HS-27A (cell line): ENCODE results near the gene SUPT6H.

Experiments used
- DNase-seq: peaks from one replicate; pipeline ENCODE4 v3.0.0-alpha.2; 2012; ENCODE audit warnings: low read depth, missing footprints

Gene SUPT6H

GRCh38 chr17:28702026-28702751, 40.2 kb downstream of the SUPT6H start:
- no peak for DNase-seq

GRCh38 chr17:28702752-28703150, 40.7 kb downstream of the SUPT6H start:
- no peak for DNase-seq

GRCh38 chr17:28703552-28704218, 41.7 kb downstream of the SUPT6H start:
- no peak for DNase-seq

- no peak for DNase-seq
Measured at GRCh38 chr17:28704219-28704858, 42.3 kb downstream of the SUPT6H start.

GRCh38 chr17:28705074-28705659, 43.2 kb downstream of the SUPT6H start:
- no peak for DNase-seq

GRCh38 chr17:28705728-28706334, 43.8 kb downstream of the SUPT6H start:
- no peak for DNase-seq

- no peak for DNase-seq
Measured at GRCh38 chr17:28706471-28707338, 44.7 kb downstream of the SUPT6H start.

- DNase-seq = no peak
Measured at GRCh38 chr17:28707339-28707720, 45.3 kb downstream of the SUPT6H start.

- no peak for DNase-seq
Measured at GRCh38 chr17:28710861-28711722, 49.1 kb downstream of the SUPT6H start.

GRCh38 chr17:28711723-28712031, 49.7 kb downstream of the SUPT6H start, which contains the start of gene PROCA1:
Gene PROCA1 (minus strand): TSS chr17:28711888. CDS start chr17:28711660, 228 bp downstream.
- DNase-seq = no peak

GRCh38 chr17:28712032-28712704, 50.2 kb downstream of the SUPT6H start:
- no peak for DNase-seq

- DNase-seq = no peak
Measured at GRCh38 chr17:28712705-28713415, 50.9 kb downstream of the SUPT6H start.

- DNase-seq = no peak
Measured at GRCh38 chr17:28714281-28714680, 52.3 kb downstream of the SUPT6H start.

- DNase-seq = no peak
Measured at GRCh38 chr17:28715217-28715616, 53.2 kb downstream of the SUPT6H start.

GRCh38 chr17:28716740-28717577, 55.0 kb downstream of the SUPT6H start:
- no peak for DNase-seq

GRCh38 chr17:28717578-28718332, 55.8 kb downstream of the SUPT6H start, which contains the start of gene RAB34:
Gene RAB34 (minus strand): TSS chr17:28717868. CDS start chr17:28717266, 602 bp downstream.
- no peak for DNase-seq

GRCh38 chr17:28718333-28719020, 56.5 kb downstream of the SUPT6H start:
- no peak for DNase-seq
